PFSK-1 (cell line): ENCODE data around the gene KLHL7.

Experiments
- POLR2AphosphoS5 ChIP-seq: IDR thresholded peaks from 2 replicates; pipeline ENCODE4 v1.6.1; 2012; ENCODE audit warnings: low read depth, mild to moderate bottlenecking, control low read depth, low read length, moderate library complexity
- TAF1 ChIP-seq: IDR thresholded peaks from 2 replicates; pipeline ENCODE4 v1.6.1; 2012; ENCODE audit warnings: low read length, control low read depth, borderline replicate concordance; ENCODE audit not compliant: insufficient read depth
- TF ChIP-seq, protein P1 (sequence below), 2 experiments: IDR thresholded peaks; 2 replicates each; pipeline versions ENCODE4 v1.6.1 to v1.8.0; 2011 to 2012; ENCODE audit warnings: low read depth in 2 of 2, low read length in 2 of 2, control low read depth in 1 of 2, inconsistent platforms in 1 of 2, mild to moderate bottlenecking in 1 of 2, moderate library complexity in 1 of 2; ENCODE audit not compliant: insufficient read depth in 1 of 2

DNA sequence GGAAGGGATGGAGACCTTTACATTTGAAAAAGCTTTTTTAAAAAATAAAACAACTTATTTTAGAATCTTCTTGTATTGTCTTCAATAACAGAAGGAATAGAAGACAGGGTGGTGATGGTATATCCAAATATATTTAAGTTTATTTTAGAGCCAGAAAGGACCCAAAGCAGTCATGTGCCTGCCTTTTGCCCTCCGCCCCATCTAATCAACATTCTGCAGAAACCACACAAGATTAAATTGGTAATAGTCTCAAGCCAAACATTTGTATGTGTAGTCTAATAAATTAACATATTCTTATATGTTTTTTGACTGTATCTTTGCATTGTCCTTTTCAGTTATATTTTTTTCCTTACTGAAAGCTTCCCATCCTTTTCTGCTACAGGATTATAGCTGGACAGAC, 59.7 kb downstream of the KLHL7 start:
- no peak for TF ChIP-seq TAF1
- TF ChIP-seq, protein P1, sequence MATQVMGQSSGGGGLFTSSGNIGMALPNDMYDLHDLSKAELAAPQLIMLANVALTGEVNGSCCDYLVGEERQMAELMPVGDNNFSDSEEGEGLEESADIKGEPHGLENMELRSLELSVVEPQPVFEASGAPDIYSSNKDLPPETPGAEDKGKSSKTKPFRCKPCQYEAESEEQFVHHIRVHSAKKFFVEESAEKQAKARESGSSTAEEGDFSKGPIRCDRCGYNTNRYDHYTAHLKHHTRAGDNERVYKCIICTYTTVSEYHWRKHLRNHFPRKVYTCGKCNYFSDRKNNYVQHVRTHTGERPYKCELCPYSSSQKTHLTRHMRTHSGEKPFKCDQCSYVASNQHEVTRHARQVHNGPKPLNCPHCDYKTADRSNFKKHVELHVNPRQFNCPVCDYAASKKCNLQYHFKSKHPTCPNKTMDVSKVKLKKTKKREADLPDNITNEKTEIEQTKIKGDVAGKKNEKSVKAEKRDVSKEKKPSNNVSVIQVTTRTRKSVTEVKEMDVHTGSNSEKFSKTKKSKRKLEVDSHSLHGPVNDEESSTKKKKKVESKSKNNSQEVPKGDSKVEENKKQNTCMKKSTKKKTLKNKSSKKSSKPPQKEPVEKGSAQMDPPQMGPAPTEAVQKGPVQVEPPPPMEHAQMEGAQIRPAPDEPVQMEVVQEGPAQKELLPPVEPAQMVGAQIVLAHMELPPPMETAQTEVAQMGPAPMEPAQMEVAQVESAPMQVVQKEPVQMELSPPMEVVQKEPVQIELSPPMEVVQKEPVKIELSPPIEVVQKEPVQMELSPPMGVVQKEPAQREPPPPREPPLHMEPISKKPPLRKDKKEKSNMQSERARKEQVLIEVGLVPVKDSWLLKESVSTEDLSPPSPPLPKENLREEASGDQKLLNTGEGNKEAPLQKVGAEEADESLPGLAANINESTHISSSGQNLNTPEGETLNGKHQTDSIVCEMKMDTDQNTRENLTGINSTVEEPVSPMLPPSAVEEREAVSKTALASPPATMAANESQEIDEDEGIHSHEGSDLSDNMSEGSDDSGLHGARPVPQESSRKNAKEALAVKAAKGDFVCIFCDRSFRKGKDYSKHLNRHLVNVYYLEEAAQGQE (IDR thresholded peaks at IDR 0.05; ENCODE audit: insufficient read depth in 1 of 2, low read depth in 2 of 2, low read length in 2 of 2) = no peak
- TF ChIP-seq POLR2AphosphoS5 = no peak
